NCI-H1048 (cell line): ENCODE data around the gene APLF.
"Not testable (repeated sequence)": the region's sequence is repeated elsewhere in the genome, so short reads cannot be mapped to it uniquely, and the experiment has no call there.

Experiments used
- DNase-seq: peaks from one replicate; lab custom pipeline; 2025; lab: John Stamatoyannopoulos, UW

Gene APLF

GRCh38 chr2:68441179-68441993, 26.0 kb upstream of the APLF start:
- DNase-seq: peak; percentile 75

GRCh38 chr2:68441994-68442322, 25.4 kb upstream of the APLF start:
- DNase-seq: no peak

- not testable (repeated sequence) for DNase-seq
Measured at GRCh38 chr2:68446425-68446824, 21.0 kb upstream of the APLF start.

GRCh38 chr2:68447118-68447517, 20.3 kb upstream of the APLF start:
- DNase-seq: no peak

GRCh38 chr2:68448671-68449653, 18.4 kb upstream of the APLF start:
- no peak for DNase-seq

- DNase-seq: no peak
Measured at GRCh38 chr2:68452158-68452900, 15.1 kb upstream of the APLF start.

- DNase-seq: no peak
Measured at GRCh38 chr2:68453761-68454360, 13.5 kb upstream of the APLF start.

- no peak for DNase-seq
Measured at GRCh38 chr2:68454719-68455118, 12.7 kb upstream of the APLF start.

- DNase-seq: no peak
Measured at GRCh38 chr2:68456198-68456597, 11.2 kb upstream of the APLF start.

- no peak for DNase-seq
Measured at GRCh38 chr2:68458981-68459380, 8.4 kb upstream of the APLF start.

- peak; percentile 17 for DNase-seq
Measured at GRCh38 chr2:68463287-68463877, 4.0 kb upstream of the APLF start.

GRCh38 chr2:68464651-68465050, 2.7 kb upstream of the APLF start:
- DNase-seq: no peak

- no peak for DNase-seq
Measured at GRCh38 chr2:68465081-68465916, 2.1 kb upstream of the APLF start.

- no peak for DNase-seq
Measured at GRCh38 chr2:68466361-68466777, 1.0 kb upstream of the APLF start.

- DNase-seq: no peak
Measured at GRCh38 chr2:68466778-68467076, 658 bp upstream of the APLF start.

- no peak for DNase-seq
Measured at GRCh38 chr2:68468801-68469200, 1.4 kb downstream of the APLF start.

GRCh38 chr2:68469935-68470334, 2.5 kb downstream of the APLF start:
- no peak for DNase-seq

- no peak for DNase-seq
Measured at GRCh38 chr2:68471385-68471784, 4.0 kb downstream of the APLF start.

- no peak for DNase-seq
Measured at GRCh38 chr2:68472796-68473414, 5.5 kb downstream of the APLF start.

GRCh38 chr2:68475110-68475509, 7.7 kb downstream of the APLF start:
- DNase-seq: no peak
